HEK293 (cell line): ENCODE results near the gene KSR1.
"Not testable (repeated sequence)": the region's sequence is repeated elsewhere in the genome, so short reads cannot be mapped to it uniquely, and the experiment has no call there.

Experiments used
- CTCF ChIP-seq: fragments of 450-650 bp; formaldehyde crosslinking; IDR thresholded peaks from 2 replicates; pipeline ENCODE4 v1.5.1; 2016; ENCODE audit warnings: missing biosample characterization, missing genetic modification characterization
- GLIS1 ChIP-seq: fragments of 450-650 bp; formaldehyde crosslinking; IDR thresholded peaks from 2 replicates; pipeline ENCODE4 v1.5.1; 2016; ENCODE audit warnings: missing biosample characterization, missing genetic modification characterization

GRCh38 chr17:27448534-27448933, 7.7 kb upstream of the KSR1 start:
- not testable (repeated sequence) for TF ChIP-seq GLIS1, CTCF (tag by site-specific recombination)
